Measurements from ENCODE around the gene UCP2.
"Not testable (repeated sequence)": the region's sequence is repeated elsewhere in the genome, so short reads cannot be mapped to it uniquely, and the experiment has no call there.

Gene UCP2

DNA sequence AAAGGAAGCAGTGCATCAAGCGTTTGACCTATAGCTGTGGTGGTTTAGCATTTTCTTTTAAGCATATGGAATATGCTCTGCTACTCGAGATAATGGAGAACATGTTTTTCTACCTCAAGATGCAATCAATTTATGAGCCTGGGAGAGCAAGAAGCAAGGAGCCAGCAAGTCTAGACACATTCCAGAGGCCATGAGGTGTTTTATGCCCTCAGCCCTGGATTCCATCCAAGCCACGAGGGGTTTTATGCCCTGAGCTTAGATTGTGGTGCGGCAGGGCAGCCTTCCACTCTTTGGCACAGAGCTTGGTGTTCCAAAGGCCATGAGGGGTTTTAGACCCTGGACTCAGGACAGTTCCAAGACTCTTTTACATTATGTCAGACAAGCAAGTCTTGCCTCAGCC, 43.5 kb downstream of the UCP2 start:
- DNase-seq, result no peak

DNA sequence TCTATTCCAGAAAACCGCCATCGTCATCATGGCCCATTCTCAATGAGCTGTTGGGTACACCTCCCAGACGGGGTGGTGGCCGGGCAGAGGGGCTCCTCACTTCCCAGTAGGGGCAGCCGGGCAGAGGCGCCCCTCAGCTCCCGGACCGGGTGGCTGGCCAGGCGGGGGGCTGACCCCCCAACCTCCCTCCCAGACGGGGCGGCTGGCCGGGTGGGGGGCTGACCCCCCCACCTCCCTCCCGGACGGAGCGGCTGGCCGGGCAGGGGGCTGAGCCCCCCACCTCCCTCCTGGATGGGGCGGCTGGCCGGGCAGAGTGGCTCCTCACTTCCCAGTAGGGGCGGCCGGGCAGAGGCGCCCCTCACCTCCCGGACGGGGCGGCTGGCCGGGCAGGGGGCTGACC, 46.6 kb downstream of the UCP2 start:
- DNase-seq, result not testable (repeated sequence)

DNA sequence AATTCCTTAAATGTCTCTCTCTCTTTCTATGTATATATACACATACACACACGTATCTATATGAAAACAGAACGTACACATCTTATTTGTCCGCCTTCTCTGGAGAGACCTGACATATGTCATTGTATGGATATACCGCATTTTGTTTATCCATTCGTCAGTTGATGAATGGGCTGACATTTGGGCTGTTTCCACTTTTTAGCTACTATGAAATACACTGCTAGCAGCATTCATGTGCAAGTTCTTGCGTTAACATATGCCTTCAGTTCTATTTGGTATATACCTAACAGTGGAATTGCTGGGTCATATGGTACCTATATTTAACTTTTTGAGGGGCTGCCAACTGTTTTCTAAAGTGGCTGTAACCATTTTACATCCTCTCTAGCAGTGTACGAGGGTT, 49.9 kb downstream of the UCP2 start:
- no peak for DNase-seq

DNA sequence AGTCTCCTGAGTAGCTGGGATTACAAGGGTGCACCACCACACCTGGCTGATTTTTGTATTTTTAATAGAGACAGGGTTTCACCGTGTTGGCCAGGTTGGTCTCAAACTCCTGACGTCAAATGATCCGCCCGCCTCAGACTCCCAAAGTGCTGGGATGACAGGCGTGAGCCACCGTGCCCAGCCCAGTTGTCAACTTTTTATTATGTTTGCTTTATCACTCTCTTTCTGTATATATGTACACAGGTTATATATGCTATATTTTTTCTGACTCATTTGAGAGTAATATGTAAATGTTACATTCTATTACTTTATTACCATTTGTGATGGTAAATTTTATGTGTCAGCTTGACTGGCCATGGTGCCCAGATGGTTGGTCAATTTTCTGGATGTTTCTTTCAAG, 50.7 kb downstream of the UCP2 start:
- DNase-seq, result no peak

DNA sequence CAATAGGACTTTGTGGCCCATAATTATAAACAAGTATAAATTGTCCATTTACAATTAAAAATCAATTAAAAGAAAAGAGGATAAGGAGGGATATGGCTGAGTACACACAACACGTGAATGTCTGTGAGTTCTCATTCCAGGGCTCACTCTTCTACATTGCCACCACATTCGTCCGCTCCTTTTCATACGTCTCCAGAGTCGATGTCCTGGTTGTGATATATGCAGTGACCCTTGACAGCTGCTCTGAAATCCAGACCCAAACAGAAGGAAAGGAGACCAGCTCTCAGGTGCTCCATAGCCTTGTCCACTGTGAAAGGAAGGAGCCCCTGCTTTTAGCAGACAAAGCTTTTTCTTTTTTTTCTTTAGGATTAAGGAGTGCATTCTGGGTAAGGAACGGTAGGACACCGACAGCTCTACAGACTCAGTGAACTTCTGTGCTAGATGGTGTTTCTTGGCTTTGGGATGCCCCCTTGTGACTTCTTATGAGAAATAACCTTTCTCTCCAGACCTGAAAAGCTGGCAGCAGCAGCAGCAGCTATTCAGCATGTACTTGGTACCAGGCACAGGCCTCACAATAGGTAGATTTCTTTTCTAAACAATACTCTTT, 51.5 kb downstream of the UCP2 start:
- peak; percentile 29 for DNase-seq

DNA sequence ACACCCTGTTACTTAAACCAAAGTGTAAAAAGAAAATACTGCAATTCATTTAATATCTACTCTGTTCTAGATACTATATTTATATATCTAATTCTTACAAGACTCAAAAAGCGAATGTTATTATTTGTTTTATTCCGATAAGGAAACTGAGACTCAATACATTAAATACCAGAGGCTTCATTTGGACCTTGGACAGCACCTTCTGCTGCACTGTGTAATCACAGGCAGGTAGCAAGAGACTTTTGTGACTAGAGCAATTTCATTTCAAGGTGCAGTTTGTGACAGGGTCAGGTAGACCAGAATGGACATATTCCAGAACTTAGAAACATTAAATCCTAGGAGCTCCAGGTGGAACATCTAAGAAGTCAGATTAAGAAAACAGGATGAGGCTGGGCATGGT, 53.3 kb downstream of the UCP2 start:
- DNase-seq, result no peak

Data from CD4-positive, alpha-beta T cell treated with Interleukin-17A for 1 hour (primary cell).